GM15510 (cell line): Measurements from ENCODE around the gene EIF4G1.

ENCODE experiments used
- POLR2A ChIP-seq: IDR thresholded peaks from 3 replicates; pipeline ENCODE4 v1.6.1; 2011; ENCODE audit warnings: borderline replicate concordance; ENCODE audit not compliant: insufficient read length; ENCODE audit errors: extremely low read depth

The EIF4G1 gene

DNA sequence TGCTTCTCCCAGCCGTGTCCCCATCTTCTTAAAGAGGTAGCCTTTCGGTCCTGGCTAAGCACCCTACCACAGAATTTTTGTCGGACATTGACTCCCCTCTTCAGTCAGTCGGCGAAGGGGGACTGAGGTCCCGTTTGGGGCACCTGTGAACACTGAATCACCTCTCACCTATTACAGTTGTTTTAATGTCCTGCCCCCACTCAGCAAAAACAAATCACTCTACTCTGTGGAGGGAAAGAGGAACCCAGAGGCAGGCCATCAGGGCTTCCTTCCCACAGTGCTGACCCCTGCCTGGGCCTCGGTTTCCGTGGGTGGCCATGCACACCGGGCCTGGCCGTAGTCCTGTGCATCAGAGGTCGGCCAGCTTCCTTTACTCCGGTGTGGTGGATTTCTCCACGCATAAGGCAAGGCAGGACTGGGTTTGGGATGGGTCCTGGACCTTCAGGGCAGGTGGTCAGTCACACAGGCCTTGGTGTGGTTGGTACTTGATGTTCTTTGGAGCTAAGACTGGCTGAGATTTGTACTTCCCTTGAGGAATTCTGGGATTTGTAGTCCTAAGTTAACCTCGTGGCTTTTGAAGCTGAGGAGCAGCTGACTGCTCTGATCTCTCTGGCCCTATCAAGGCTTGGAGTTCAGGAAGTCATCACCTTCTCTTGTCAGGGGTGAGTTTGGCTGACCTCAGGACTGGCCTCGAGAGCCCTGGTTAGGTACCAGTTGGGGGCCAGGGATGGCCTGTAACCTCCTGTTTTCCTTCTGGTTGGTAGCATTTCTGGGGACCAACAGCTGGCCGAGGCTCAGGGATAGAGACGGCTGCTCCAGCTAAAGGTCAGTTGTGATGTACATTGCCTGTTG lies 22.4 kb downstream of the EIF4G1 start:
- no peak for TF ChIP-seq POLR2A

DNA sequence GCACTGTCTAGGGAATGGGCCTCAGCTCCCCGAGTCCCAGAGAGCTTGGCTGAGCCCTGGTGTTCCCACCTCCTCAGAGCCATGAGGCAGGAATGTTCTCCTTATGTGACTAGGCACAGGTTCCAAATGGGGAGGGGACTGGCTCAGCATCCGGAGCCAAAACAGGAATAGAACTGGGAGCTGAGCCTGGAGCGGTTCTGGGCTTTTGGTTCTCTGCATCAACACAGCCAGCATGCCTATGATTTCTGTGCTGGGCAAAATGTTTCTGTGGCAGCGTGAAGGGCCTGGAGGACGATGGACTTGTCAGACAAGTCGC lies 23.0 kb downstream of the EIF4G1 start, which contains the start of gene FAM131A:
Gene FAM131A, plus strand, starts transcription at position 202 of the 316 bp plus-strand sequence. Its CDS starts 31 bp downstream, at position 233.
- no peak for TF ChIP-seq POLR2A

DNA sequence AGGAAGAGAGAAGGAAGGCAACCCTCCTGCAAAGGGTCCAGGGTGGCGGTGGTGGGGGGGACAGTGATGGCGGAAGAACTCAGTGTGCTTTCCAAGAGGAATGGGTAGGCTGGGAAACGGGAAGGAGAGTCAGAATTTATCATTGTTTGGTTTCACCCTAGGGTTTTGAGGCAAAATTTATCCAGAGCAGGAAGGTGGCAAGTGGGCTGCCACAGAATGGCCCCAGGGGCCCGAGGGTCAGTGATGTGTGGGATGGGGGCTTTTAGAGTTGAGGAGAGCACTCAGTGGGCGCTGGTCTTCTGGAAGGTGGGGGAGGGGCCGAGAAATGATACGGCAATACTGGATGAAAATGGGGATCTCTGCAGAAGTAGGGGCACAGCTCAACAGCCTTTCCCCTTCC lies 23.6 kb downstream of the EIF4G1 start:
- TF ChIP-seq POLR2A: no peak

GRCh38 chr3:184338511-184338945 lies 24.1 kb downstream of the EIF4G1 start:
- no peak for TF ChIP-seq POLR2A

- no peak for TF ChIP-seq POLR2A
These were observed 24.6 kb downstream of the EIF4G1 start for GRCh38 chr3:184339001-184339400.

- no peak for TF ChIP-seq POLR2A
These were observed 27.5 kb downstream of the EIF4G1 start for GRCh38 chr3:184341925-184342324.

DNA sequence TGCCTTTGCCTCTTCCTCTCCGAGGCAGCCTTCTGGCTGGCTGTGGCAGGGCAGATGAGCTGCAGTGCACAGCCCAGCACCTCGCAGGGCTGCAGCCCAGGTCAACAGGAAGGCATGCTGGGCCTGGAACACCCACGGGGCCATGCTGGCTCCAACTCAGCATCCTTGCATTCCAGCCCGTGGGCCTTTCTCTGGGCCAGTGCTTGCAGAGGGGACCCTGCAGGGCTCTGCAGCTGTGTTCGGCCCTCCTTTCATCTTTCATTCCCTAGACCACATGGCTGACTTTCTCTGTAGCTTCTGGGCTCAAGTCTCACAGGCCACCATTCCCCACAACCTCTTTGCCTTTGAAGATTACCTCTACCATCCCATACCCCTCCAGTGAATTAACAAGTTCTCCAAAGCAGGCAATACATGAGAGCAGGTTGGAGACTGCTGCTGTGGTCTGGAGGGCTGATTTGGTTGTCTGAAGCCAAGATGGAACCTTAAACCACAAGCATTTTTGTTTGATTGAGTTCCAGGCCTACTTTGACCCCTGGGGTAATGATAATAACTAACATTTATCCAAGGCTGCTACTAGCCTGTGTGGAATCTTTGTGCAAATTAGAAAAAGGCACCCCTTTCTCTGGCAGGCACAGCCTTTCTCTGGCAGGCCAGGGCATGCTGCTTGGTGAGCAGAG lies 28.9 kb downstream of the EIF4G1 start:
- TF ChIP-seq POLR2A: no peak

DNA sequence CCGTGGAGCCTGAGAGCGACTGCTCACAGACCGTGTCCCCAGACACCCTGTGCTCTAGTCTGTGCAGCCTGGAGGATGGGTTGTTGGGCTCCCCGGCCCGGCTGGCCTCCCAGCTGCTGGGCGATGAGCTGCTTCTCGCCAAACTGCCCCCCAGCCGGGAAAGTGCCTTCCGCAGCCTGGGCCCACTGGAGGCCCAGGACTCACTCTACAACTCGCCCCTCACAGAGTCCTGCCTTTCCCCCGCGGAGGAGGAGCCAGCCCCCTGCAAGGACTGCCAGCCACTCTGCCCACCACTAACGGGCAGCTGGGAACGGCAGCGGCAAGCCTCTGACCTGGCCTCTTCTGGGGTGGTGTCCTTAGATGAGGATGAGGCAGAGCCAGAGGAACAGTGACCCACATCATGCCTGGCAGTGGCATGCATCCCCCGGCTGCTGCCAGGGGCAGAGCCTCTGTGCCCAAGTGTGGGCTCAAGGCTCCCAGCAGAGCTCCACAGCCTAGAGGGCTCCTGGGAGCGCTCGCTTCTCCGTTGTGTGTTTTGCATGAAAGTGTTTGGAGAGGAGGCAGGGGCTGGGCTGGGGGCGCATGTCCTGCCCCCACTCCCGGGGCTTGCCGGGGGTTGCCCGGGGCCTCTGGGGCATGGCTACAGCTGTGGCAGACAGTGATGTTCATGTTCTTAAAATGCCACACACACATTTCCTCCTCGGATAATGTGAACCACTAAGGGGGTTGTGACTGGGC lies 30.3 kb downstream of the EIF4G1 start:
- no peak for TF ChIP-seq POLR2A

DNA sequence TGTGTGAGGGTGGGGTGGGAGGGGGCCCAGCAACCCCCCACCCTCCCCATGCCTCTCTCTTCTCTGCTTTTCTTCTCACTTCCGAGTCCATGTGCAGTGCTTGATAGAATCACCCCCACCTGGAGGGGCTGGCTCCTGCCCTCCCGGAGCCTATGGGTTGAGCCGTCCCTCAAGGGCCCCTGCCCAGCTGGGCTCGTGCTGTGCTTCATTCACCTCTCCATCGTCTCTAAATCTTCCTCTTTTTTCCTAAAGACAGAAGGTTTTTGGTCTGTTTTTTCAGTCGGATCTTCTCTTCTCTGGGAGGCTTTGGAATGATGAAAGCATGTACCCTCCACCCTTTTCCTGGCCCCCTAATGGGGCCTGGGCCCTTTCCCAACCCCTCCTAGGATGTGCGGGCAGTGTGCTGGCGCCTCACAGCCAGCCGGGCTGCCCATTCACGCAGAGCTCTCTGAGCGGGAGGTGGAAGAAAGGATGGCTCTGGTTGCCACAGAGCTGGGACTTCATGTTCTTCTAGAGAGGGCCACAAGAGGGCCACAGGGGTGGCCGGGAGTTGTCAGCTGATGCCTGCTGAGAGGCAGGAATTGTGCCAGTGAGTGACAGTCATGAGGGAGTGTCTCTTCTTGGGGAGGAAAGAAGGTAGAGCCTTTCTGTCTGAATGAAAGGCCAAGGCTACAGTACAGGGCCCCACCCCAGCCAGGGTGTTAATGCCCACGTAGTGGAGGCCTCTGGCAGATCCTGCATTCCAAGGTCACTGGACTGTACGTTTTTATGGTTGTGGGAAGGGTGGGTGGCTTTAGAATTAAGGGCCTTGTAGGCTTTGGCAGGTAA lies 31.1 kb downstream of the EIF4G1 start:
- no peak for TF ChIP-seq POLR2A

DNA sequence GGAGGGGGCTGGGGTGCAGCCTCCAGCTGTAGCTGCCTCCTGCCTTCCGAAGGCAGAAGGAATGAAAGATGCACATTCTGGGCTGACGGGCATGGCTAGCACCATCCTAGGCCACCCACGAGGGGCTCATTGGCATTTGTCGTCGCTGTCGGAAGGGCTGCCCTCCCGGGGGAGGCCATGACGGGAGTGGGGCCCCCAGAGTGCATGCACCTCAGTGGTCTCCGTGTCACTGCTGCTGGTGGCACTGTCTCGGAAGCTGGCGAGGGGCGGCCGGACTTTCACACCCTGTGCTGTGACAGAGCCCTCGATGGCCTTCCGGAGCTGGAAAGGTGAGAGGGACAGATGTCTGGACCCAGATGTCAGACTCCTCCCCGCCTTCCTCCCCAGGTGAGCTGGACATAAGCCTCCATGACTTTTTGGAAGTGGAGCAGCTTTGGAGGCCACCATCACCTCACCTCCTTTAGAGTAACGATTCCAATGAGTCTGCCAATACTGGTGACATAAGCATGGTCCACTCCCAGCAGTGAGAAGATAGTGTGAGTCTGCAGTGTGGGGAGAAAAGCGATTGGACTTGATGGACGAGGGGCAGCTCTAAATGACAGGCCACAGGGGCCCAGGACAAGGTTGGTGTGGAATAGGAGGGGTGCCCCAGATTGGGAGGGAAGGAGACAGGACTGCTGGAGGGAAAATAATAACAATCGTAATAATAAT lies 32.2 kb downstream of the EIF4G1 start:
- TF ChIP-seq POLR2A: no peak

DNA sequence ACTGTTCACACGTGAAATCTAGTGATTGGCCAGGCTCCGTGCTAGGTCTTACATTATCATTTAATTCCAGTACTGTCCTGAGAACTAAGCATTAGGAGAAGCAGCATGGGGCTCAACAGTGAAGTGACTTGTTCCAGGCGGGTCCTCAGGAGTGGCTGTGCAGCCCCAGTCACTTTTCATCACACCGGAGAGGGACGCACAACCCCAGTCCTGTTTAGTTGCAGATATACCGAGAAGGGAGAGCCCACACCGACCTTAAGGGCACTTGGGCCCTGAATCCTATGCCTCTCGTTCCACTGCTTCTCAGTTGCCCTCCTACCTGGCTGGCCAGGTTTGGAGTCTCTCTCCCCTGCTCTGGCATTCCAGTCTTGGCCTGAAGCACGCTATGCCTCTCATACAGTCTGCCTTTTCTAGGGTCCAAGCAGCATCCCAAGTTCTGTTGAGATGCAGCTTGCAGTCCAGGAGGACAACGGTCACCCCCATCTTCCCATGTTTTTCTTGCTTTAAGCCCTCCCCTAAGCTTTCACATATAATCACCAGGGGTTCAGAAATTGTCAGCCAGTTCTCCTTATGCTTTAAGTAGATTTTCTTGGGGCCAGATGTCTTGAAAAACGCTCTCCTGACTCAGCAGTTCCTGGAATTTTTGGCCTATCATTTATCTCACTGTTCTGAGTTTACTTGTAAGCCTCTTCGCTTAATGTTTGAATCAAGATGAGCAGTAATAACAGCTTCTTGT lies 33.1 kb downstream of the EIF4G1 start:
- no peak for TF ChIP-seq POLR2A

DNA sequence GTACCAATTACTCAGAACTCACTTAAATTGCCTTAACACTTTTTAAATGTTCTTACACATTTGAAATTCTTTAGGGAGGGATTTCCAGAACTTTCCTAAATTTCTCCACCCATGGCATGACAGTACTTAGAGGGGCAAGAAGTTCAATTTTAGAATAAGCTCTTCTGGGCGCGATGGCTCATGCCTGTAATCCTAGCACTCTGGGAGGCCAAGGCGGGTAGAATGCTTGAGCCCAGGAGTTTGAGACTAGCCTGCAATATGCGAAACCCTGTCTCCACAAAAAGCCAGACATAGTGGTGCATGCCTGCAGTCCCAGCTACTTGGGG lies 33.6 kb downstream of the EIF4G1 start:
- TF ChIP-seq POLR2A: no peak
